ENCODE data around the gene KRTAP3-2.
"Not testable (repeated sequence)": the region's sequence is repeated elsewhere in the genome, so short reads cannot be mapped to it uniquely, and the experiment has no call there.

Gene KRTAP3-2

GRCh38 chr17:40999563-40999962 is at the start of gene KRTAP3-2:
Gene KRTAP3-2 (minus strand): TSS chr17:40999906. CDS start chr17:40999853, 53 bp downstream.
- DNase-seq = not testable (repeated sequence)

- no peak for DNase-seq
Observed at GRCh38 chr17:41049110-41049509, 49.4 kb upstream of the KRTAP3-2 start.

- DNase-seq = no peak
Observed at GRCh38 chr17:41048441-41048840, 48.7 kb upstream of the KRTAP3-2 start.

- DNase-seq = not testable (repeated sequence)
Observed at GRCh38 chr17:41046735-41047465, 47.2 kb upstream of the KRTAP3-2 start, which contains the start of gene KRTAP2-1. Gene KRTAP2-1 (minus strand): TSS chr17:41047316. CDS start chr17:41047267, 49 bp downstream.

- no peak for DNase-seq
Observed at GRCh38 chr17:41042953-41043352, 43.2 kb upstream of the KRTAP3-2 start.

GRCh38 chr17:41040783-41041571 is 41.3 kb upstream of the KRTAP3-2 start, which contains the start of gene KRTAP1-1:
Gene KRTAP1-1 (minus strand): TSS chr17:41041450. CDS start chr17:41041397, 53 bp downstream.
- DNase-seq = not testable (repeated sequence)

GRCh38 chr17:41037853-41038350 is 38.2 kb upstream of the KRTAP3-2 start:
- no peak for DNase-seq

- not testable (repeated sequence) for DNase-seq
Observed at GRCh38 chr17:41034346-41034935, 34.7 kb upstream of the KRTAP3-2 start, which contains the start of gene KRTAP1-3. Gene KRTAP1-3 (minus strand): TSS chr17:41034874. CDS start chr17:41034821, 53 bp downstream.

- no peak for DNase-seq
Observed at GRCh38 chr17:41029633-41030245, 30.0 kb upstream of the KRTAP3-2 start, which contains the start of gene KRTAP1-4. Gene KRTAP1-4 (minus strand): TSS chr17:41030195. CDS start chr17:41030078, 117 bp downstream.

- DNase-seq = no peak
Observed at GRCh38 chr17:41026715-41027471, 27.2 kb upstream of the KRTAP3-2 start, which contains the start of gene KRTAP1-5. Gene KRTAP1-5 (minus strand): TSS chr17:41027208. CDS start chr17:41027155, 53 bp downstream.

- DNase-seq = no peak
Observed at GRCh38 chr17:41024697-41025096, 25.0 kb upstream of the KRTAP3-2 start.

GRCh38 chr17:41020336-41020735 is 20.6 kb upstream of the KRTAP3-2 start:
- DNase-seq = no peak

GRCh38 chr17:41019415-41019814 is 19.7 kb upstream of the KRTAP3-2 start:
- DNase-seq = no peak

- no peak for DNase-seq
Observed at GRCh38 chr17:41018541-41018940, 18.8 kb upstream of the KRTAP3-2 start.

- DNase-seq = no peak
Observed at GRCh38 chr17:41016578-41017215, 17.0 kb upstream of the KRTAP3-2 start.

- no peak for DNase-seq
Observed at GRCh38 chr17:41015454-41015853, 15.7 kb upstream of the KRTAP3-2 start.

GRCh38 chr17:41013606-41014005 is 13.9 kb upstream of the KRTAP3-2 start:
- no peak for DNase-seq

GRCh38 chr17:41013181-41013580 is 13.5 kb upstream of the KRTAP3-2 start:
- DNase-seq = no peak

- DNase-seq = no peak
Observed at GRCh38 chr17:41012326-41013120, 12.8 kb upstream of the KRTAP3-2 start.

GRCh38 chr17:41010441-41010840 is 10.7 kb upstream of the KRTAP3-2 start:
- no peak for DNase-seq
